B cell (primary cell): ENCODE data around the gene AFTPH.

ENCODE experiments used
- CTCF ChIP-seq: fragments of 200-600 bp; IDR thresholded peaks from one replicate; pipeline ENCODE4 v1.8.0; 2022; ENCODE audit warnings: antibody characterized with exemption, mild to moderate bottlenecking
- EZH2 ChIP-seq: IDR thresholded peaks from 2 replicates; pipeline ENCODE4 v1.6.1; 2012; ENCODE audit warnings: borderline replicate concordance, low read depth, mild to moderate bottlenecking, moderate library complexity, low read length; ENCODE audit not compliant: insufficient read depth, poor library complexity, severe bottlenecking

GRCh38 chr2:64613276-64613675 lies 89.1 kb downstream of the AFTPH start:
- TF ChIP-seq CTCF (no peak), EZH2 (no peak)
